CD4-positive, alpha-beta T cell (primary cell): Measurements from ENCODE around the gene PLGRKT. TPM values are rescaled to one million over a fixed set of nuclear protein-coding genes. Genes with fewer than 3 reads are reported as not detected.

Experiments
- ATAC-seq: fragments of 200-7000 bp; cut with Tn5 transposase; one replicate; pipeline ENCODE4 v1.10.0; 2022; ENCODE audit warnings: mild to moderate bottlenecking; ENCODE audit not compliant: poor library complexity
- CTCF ChIA-PET: fragments of 350-600 bp; sonication (Branson Sonifier 250); formaldehyde crosslinking; loops from one replicate; lab custom pipeline; 2021; ENCODE audit warnings: antibody characterized with exemption, inconsistent platforms; lab: Charles Lee
- POLR2A ChIA-PET: fragments of 350-600 bp; sonication (Branson Sonifier 250); formaldehyde crosslinking; loops from one replicate; lab custom pipeline; 2021; ENCODE audit warnings: antibody characterized with exemption, inconsistent platforms; lab: Charles Lee
- DNase-seq, 14 experiments: peaks; one replicate each; pipeline ENCODE4 v3.0.0-alpha.2; 2013 to 2020; ENCODE audit warnings: mixed read lengths in 2 of 14
- H3K27ac ChIP-seq, 2 donors: one replicate each; pipeline versions ENCODE4 v1.5.1 to v1.7.0; 2013; ENCODE audit warnings: low read length in 2 of 2, low read depth in 1 of 2, mild to moderate bottlenecking in 1 of 2
- H3K27me3 ChIP-seq, 2 experiments: 1 replicate in 1 of 2; 2 replicates in 1 of 2; pipeline versions ENCODE4 v1.6.1 to v1.7.0; 2013; ENCODE audit warnings: low read length in 2 of 2, control low read depth in 1 of 2, mild to moderate bottlenecking in 1 of 2, moderate library complexity in 1 of 2; ENCODE audit not compliant: insufficient read depth in 2 of 2, control insufficient read depth in 1 of 2
- H3K36me3 ChIP-seq: one replicate; pipeline ENCODE4 v1.6.1; 2013; ENCODE audit warnings: low read length, control low read depth; ENCODE audit not compliant: insufficient read depth
- H3K4me1 ChIP-seq: one replicate; pipeline ENCODE4 v1.6.1; 2013; ENCODE audit warnings: low read length, control low read depth; ENCODE audit not compliant: insufficient read depth
- H3K4me3 ChIP-seq: one replicate; pipeline ENCODE4 v1.5.1; 2013; ENCODE audit warnings: mild to moderate bottlenecking, low read length, moderate library complexity
- H3K9me3 ChIP-seq, 2 experiments: 1 replicate in 1 of 2; 2 replicates in 1 of 2; pipeline versions ENCODE4 v1.6.1 to v1.7.0; 2013; ENCODE audit warnings: low read length in 2 of 2, mild to moderate bottlenecking in 2 of 2, control low read depth in 1 of 2, moderate library complexity in 1 of 2; ENCODE audit not compliant: control insufficient read depth in 1 of 2, insufficient read depth in 1 of 2
- H3K27ac Mint-ChIP-seq: one replicate; pipeline ENCODE4 v1.8.0; 2020; ENCODE audit warnings: mixed read lengths
- H3K27me3 Mint-ChIP-seq: one replicate; pipeline ENCODE4 v1.8.0; 2021; ENCODE audit warnings: mixed read lengths
- H3K36me3 Mint-ChIP-seq: one replicate; pipeline ENCODE4 v1.8.0; 2021; ENCODE audit warnings: low read depth, mixed read lengths
- H3K4me1 Mint-ChIP-seq: one replicate; pipeline ENCODE4 v1.8.0; 2021; ENCODE audit warnings: low read depth, mixed read lengths
- H3K4me3 Mint-ChIP-seq: one replicate; pipeline ENCODE4 v1.8.0; 2020; ENCODE audit warnings: mild to moderate bottlenecking, mixed read lengths
- H3K9me3 Mint-ChIP-seq: one replicate; pipeline ENCODE4 v1.8.0; 2020; ENCODE audit warnings: mixed read lengths
- CTCF ChIP-seq: fragments of 200-600 bp; IDR thresholded peaks from one replicate; pipeline ENCODE4 v1.8.0; 2022; ENCODE audit warnings: antibody characterized with exemption, mild to moderate bottlenecking
- intact Hi-C, 2 experiments: fragments of 100-400 bp; cut with DNase I in 1 of 2; cut with micrococcal nuclease in 1 of 2; formaldehyde crosslinking; loops; one replicate each; pipeline versions ENCODE4 v1.15.1 to v1.9.0; 2023 to 2025; cut with DNase I, micrococcal nuclease
- total RNA-seq, 174 experiments: library from RNA in 2 of 174; stranded (reverse) in 2 of 174; gene quantifications; one replicate each; pipeline ENCODE4 v1.2.3 and lab custom pipeline; 2021 to 2026

Gene PLGRKT
- total RNA-seq, 2 experiments from 2014 or later, result 13.8 to 15.6 TPM

GRCh38 chr9:5355817-5356216 is 81.9 kb downstream of the PLGRKT start:
- H3K27ac Mint-ChIP-seq, result no peak overlapping the region
- no peaks in the 10 kb centered on the region for H3K27me3 Mint-ChIP-seq
- no peak overlapping the region for H3K4me3 Mint-ChIP-seq
- no peak for DNase-seq
- ATAC-seq, result no peak
- CTCF ChIA-PET, result no interaction called here
- peaks cover 21% of the 10 kb centered on the region for H3K4me1 ChIP-seq
- H3K36me3 ChIP-seq, result peaks cover 5% of the 10 kb centered on the region
- H3K36me3 Mint-ChIP-seq, result peaks cover 21% of the 10 kb centered on the region
- H3K4me3 ChIP-seq, result no peak overlapping the region
- no peaks in the 10 kb centered on the region for H3K9me3 ChIP-seq
- POLR2A ChIA-PET, result no interaction called here
- H3K9me3 Mint-ChIP-seq, result peaks cover 4% of the 10 kb centered on the region
- TF ChIP-seq CTCF, result no peak
- peaks cover 36% of the 10 kb centered on the region for H3K4me1 Mint-ChIP-seq
- no peak overlapping the region for H3K27ac ChIP-seq
- H3K27me3 ChIP-seq, result no peaks in the 10 kb centered on the region
- intact Hi-C loops, result loop anchor here in 1 of 2 experiments (10.0 kb wide), 1 partner anchor 51 kb away; the partner anchor contains the start of gene RLN2

DNA sequence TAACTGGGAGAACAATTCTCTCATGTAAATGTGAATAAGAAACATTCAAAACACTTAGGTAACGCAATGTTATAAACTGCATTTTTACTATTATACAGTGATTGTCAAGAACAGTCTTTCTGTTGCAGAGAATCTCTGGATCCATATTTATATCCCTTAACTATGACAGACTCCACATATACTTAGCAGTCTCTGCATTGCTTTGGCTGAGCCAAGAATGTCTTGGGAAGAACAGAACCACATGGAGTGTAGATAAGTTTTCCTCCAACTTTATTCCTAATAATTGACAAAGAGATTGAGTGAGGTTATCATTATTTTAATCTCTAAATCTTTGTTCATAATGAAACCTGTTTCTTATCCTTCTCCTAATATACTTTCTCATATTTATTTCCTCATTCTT is 82.5 kb downstream of the PLGRKT start:
- Histone ChIP-seq H3K27ac (no peak overlapping the region), H3K27me3 (no peaks in the 10 kb centered on the region), H3K9me3 (no peaks in the 10 kb centered on the region), H3K4me1 (peaks cover 27% of the 10 kb centered on the region), H3K4me3 (no peak overlapping the region), H3K36me3 (peaks cover 3% of the 10 kb centered on the region)
- H3K27me3 Mint-ChIP-seq, result no peaks in the 10 kb centered on the region
- intact Hi-C loops, result loop anchor here in 1 of 2 experiments (10.0 kb wide), 1 partner anchor 50 kb away; the partner anchor contains the start of gene RLN2
- DNase-seq (no peak), ATAC-seq (no peak)
- H3K4me3 Mint-ChIP-seq, result no peak overlapping the region
- peaks cover 4% of the 10 kb centered on the region for H3K9me3 Mint-ChIP-seq
- peaks cover 21% of the 10 kb centered on the region for H3K36me3 Mint-ChIP-seq
- peak overlapping the region; percentile 32 for H3K27ac Mint-ChIP-seq
- POLR2A ChIA-PET, result no interaction called here
- peaks cover 42% of the 10 kb centered on the region for H3K4me1 Mint-ChIP-seq
- no peak for TF ChIP-seq CTCF
- CTCF ChIA-PET, result no interaction called here

DNA sequence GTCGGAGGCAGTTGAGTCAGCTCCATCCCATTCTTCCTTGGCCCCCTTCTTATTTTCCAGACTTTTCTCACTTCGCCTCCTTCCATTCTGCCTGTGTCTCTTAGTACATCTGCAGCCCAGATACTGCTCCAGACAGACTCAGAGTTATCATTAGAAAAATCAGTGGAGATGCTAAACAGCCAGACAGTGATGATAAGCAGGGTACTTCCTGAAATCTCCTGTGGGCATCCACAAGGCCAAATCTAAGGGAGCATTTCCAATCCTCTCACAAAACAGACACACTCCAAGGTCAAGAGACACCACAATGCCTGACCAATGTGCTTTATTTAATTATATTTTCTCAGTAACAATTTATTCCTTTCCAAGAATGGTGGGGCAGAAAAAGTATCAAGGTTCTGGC is 83.5 kb downstream of the PLGRKT start:
- DNase-seq (no peak), ATAC-seq (no peak)
- intact Hi-C loops, result loop anchor here in 1 of 2 experiments (10.0 kb wide), 1 partner anchor 49 kb away; the partner anchor contains the start of gene RLN2
- peaks cover 0 to 5% of the 10 kb centered on the region in 2 experiments for H3K9me3 ChIP-seq
- Mint-ChIP-seq H3K27ac (peak overlapping the region; percentile 47), H3K36me3 (peaks cover 27% of the 10 kb centered on the region), H3K27me3 (no peaks in the 10 kb centered on the region), H3K9me3 (peaks cover 6% of the 10 kb centered on the region), H3K4me1 (peaks cover 48% of the 10 kb centered on the region), H3K4me3 (no peak overlapping the region)
- peaks cover 3% of the 10 kb centered on the region for H3K36me3 ChIP-seq
- H3K27me3 ChIP-seq, result no peaks in the 10 kb centered on the region
- TF ChIP-seq CTCF, result no peak
- H3K4me1 ChIP-seq, result peaks cover 27% of the 10 kb centered on the region
- H3K4me3 ChIP-seq, result no peak overlapping the region
- POLR2A ChIA-PET, result no interaction called here
- H3K27ac ChIP-seq, result no peak overlapping the region
- CTCF ChIA-PET, result no interaction called here
